ENCODE measurements around the gene CPA2.

Gene CPA2

DNA sequence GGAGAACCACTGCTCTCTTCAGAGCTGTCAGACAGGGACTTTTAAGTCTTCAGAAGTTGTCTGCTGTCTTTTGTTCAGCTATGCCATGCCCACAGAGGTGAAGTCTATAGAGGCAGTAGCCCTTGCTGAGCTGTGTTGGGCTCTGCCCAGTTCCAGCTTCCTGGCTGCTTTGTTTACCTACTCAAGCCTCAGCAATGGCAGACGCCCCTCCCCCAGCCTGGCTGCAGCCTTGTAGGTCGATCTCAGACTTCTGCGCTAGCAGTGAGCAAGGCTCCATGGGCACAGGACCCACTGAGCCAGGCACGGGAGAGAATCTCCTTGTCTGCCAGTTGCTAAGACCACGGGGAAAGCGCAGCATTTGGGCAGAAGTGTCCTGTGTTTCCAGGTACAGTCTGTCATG lies 12.1 kb upstream of the CPA2 start:
- DNase-seq (ENCODE audit: low spot score) = no peak

DNA sequence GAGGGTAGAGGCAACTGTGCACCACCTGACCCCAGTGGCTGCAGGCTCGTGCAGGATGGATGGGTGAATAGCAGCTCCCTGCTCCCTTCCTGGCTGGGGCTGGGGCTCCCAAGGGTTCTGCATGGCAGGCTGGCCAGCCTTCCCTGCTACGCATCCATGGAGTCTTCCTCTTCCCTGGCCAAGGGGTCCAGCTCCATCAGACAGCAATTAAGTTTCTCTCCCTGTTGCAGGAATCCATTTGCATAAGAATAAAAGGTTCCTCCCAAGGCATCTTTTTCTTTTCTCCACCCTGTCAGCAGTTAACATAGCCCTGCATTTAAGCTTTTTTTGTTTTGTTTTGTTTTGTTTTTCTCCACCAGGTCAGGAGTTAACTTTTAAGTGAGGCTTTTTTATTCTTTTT lies 10.0 kb upstream of the CPA2 start:
- no peak for DNase-seq (ENCODE audit: low spot score)

DNA sequence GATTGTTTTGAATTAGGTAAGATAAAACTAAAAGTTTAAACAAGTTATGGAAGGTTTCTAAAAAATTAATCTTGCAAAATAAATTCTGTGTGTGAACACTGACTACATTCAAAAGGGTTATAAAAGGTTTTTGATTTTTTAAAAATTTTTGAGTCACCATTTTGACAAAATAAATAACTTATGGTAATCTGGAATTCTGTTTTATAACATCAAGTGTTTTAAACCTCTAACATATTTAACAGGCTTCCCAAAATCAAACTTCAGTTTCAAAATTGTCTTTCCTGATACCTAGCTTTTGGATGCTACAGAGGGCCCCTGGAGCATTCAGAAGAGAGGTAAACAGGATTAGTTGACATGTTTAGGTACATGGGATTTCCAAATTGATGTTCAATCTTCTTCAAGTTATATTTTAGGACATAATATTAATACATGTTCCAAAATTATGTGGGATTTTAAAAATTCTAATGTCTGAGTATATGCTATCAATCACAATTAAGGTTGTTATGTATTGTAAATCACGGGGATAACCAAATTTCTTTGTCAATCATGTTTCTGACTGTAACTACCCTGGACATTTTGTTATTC lies 8.1 kb upstream of the CPA2 start:
- no peak for DNase-seq (ENCODE audit: low spot score)

DNA sequence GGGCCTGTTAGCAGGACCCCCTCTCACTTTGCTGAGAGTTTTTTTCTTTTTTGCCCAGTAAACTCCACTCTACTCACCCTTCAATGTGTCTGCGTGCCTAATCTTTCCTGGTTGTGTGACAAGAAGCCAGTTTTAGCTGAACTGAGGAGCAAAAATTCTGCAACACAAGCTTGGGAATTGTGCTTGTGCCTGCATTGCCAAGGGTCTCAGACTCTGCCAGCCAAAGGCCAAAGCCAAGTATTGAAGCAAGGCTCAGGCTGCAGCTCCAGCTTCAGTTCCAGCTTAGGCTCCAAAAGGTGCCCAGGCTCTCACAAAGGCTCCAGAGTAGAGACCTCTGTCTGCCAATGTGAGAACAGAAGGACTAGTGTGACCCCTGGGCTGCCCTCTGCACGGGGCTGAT lies 4.2 kb upstream of the CPA2 start:
- no peak for DNase-seq (ENCODE audit: low spot score)

DNA sequence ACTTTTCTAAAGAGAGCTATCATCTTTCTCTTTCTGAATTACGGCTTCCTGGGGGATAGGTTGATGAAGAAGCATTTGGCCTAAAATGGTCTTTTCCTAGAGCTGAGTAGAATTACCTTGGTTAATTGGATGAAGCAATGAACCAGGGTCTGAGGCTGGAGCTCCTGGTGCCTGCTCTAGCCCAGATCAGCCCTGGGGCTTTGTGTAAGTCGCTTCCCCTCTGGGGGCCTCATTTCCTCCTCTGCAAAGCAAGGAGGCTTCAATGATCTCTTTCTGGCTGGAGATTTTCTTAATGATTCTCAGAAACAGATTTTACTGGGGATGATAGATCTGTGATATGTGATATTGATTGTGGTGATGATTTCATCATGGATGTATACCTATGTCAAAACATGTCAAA lies 3.5 kb upstream of the CPA2 start:
- DNase-seq (ENCODE audit: low spot score) = no peak

DNA sequence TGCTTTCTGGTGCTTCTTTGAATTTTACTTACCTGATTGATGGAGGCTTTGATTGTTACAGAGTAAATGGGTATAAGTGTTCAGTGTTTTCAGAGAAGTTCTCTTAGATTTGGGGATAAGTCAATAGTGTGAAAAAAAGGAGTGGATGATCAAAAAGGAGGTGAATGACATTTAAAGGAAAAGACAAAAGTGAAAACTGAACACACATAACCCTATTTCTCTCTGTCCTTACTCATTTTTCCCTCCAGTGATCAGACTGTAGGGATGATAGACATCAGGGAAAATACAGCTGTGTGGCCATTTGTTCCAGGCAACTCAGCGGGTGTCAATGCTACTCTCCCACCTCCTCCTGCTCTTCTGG lies 278 bp downstream of the CPA2 start:
- no peak for DNase-seq (ENCODE audit: low spot score)

DNA sequence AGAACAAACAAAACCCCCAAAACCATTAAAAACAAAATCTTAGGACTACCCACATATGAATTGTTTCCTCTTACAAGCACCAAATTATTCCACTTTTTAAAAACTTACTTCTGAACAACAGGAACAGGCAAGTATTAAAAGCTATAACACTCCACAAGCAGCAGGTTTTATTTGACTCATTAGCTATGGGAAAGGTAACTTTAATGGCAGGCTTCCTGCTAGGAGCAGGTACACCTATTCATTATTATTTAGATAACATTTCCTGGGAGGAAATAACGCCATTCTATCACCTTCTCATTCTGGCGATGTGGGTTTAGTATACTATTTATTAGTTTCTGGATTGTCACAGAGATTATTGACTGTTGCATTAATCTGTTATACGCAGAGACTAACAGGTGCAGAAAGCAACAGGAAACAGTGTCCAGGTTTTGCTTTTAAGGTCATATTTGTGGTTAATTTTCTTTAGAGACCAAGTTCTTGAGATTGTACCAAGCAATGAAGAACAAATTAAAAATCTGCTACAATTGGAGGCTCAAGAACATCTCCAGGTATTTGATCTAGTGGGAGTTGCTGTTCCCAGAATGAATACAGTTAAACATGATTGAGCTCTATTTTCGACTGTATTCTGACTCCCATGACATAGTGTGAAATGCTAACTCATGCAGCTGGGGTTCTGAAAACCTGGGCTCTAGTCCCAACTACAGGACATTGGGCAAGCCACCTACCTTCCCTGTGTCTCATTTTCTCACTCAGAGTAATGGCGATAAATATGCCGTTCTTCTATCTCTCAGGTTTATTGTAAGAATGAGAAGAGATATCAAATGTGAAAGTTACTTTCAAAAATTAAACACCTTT lies 2.0 kb downstream of the CPA2 start:
- DNase-seq (ENCODE audit: low spot score) = no peak

DNA sequence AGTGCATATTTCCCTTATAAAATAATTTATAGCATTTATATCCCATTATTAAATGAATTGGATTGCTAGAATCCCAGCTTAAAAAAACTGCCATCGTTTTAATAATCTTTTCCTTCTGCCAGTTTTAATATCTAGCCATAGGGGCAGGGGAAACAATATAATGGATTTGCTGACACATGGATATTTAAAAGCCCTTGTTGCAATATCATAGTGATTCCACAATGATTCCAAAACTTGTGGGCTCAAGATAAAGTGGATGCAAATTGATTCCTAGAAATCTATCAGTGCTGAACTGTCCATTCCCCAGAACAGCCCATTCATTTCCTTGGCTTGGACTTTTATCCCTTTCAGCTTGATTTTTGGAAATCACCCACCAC lies 2.6 kb downstream of the CPA2 start:
- no peak for DNase-seq (ENCODE audit: low spot score)

DNA sequence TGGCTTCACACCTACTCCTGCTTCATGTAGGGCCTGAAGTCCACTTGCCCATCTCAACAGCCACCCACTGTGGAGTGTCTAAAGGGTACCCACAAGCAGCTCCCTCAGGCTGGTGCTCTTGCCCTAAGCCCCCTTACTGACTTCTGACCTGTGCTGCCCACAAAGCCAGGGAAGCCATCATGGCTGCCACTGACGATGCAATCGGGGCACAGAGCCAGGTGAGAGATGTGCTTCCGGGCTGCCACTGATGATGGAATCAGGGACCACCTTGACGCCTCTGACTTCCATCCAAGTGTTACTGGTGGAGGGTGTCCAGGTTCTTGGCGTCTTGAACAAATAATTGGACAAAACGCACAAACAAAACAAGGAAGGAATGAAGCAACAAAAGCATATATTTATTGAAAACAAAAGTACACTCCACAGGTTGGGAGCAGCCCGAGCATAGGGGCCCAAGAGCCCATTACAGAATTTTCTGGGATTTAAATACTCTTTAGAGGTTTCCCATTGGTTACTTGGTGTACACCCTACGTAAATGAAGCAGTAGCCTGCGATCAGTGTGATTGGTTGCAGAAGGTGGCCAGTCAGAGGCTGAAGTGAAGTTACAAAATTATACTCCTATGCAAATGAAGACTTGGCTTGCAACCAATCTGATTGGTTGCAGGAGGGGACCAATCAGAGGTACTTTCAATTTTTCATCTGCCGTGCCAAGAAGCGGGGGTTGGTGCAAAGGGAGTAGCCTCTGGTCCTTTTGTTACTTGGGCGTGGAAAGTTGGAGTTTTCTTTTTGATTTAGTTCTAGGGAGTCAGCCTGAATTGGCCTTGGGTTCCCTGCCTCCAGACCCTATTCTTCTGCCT lies 4.5 kb downstream of the CPA2 start:
- DNase-seq (ENCODE audit: low spot score) = no peak

DNA sequence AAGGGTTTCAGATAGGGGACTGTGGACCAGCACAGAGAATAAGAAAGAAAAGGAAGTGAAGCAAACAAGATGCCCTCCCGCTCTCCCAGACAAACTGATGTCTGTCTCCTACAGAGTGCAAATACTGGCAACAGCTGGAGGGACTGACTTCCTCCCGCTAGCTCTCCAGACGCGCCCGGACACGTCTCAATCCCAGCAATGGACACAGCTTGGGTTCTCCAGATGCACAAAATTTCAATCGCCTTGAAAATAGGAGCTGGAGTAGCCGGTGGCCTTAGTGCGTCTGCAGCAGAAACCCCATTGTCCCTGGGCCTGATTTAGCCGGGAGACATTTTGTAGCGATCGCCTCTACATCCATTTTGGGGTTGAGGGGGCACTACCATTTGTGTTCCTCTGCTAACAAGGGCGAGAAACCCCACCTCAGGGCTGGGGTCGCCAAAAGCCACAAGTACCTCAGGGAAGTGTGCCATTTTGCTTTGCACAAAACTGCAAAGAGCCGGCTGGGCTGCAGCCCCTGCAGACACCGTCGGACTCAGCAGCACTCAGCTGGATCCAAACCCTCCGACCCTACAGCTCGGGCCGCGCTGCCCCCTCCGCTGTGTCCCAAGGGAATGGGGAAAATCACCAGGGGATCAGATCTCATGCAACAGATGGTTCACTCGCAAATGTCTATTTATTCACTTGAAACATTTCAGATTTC lies 5.9 kb downstream of the CPA2 start:
- no peak for DNase-seq (ENCODE audit: low spot score)

DNA sequence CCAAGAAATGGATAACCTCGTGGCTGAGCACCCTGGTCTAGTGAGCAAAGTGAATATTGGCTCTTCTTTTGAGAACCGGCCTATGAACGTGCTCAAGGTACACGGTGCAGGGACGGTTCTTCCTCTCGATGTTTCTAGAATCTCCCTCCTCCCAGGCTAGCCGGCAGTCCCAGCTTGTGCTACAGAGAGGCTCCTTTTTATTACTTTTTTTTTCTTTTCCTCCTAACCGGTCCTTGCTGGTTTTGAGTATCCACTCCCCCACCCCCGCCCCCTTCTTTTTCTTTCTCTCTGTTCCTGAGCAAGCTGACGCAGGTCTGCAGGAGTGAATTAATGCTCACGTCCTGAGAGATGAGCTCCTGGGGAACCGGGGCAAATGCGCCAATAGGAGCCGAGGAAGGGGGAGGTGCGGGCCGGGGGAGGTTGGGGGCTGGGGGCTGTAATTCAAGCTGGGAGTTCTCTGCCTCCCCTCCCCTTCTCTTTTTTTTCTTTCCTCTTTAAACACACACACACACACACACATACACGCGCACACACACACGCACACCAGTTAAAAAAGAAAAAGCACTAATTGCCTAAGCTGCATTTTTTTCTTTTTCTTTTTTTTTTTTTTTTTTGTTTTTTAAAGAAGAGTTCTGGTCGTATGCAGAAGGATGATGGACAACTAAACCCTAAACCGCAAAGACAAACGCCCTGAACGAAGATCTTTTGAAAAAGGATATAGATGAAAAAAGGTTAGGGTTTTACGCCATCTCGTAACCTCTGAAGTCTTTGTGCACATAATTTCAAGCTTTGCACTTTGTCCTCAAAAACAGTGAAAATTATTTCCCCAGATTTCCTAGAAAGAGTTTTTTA lies 6.6 kb downstream of the CPA2 start:
- no peak for DNase-seq (ENCODE audit: low spot score)

DNA sequence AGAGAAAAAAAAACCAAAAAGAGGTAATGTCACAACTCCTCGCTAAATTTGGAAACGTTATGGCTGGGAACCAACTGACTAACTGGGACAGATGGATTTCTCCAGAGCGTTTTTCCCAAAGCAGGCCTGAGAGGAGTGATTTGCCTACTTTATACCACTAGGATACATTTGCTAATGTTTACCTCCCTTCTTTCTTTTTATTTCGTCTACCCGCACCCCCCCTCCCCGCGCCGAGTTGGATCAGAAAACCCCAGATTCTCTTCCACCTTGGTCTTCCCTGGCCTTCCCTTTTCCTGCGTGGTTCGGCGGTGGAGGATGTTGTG lies 7.2 kb downstream of the CPA2 start:
- no peak for DNase-seq (ENCODE audit: low spot score)

DNA sequence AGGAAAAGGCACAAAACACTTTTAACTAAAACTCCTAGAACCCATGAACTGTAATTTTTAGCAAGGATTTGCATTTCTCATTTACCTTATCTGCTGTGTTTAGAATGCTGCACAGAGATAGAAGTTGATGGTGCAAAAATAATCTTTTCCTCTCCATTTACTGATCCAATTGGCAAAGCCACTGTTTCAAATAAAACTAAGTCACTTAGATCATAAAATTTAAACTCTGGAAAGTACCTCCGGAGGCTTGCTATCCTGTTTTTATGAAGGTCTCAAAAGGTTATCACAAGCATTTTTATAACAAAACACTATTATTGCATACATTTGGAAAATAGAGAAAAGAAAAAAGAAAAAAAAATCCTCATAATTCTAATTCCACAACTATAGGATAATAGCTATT lies 7.6 kb downstream of the CPA2 start:
- no peak for DNase-seq (ENCODE audit: low spot score)

DNA sequence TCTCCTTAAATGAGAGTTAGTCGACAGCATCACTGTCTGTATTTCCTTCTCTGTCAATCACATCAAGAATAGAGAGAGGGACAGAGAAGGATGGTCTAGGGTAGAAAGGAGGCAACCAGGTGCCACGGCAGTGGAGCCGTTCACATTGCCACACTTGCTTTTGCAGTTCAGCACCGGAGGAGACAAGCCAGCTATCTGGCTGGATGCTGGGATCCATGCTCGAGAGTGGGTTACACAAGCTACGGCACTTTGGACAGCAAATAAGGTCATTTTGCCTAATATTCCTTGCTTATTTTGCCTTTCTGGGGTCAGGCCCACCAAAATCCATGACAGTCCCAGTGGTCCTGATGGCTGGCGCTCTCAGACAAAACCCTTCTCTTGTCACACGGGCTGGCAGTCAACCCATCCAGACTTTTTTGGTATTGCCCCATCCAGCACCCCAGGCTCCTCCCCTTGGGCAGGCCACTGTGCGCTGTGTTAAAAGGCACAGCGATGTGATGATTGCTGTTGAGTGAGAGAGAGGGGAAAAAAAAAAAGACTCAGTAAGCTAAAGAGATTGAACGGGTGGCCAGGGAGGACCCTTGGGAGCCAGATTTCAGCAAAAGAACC lies 8.4 kb downstream of the CPA2 start:
- no peak for DNase-seq (ENCODE audit: low spot score)

DNA sequence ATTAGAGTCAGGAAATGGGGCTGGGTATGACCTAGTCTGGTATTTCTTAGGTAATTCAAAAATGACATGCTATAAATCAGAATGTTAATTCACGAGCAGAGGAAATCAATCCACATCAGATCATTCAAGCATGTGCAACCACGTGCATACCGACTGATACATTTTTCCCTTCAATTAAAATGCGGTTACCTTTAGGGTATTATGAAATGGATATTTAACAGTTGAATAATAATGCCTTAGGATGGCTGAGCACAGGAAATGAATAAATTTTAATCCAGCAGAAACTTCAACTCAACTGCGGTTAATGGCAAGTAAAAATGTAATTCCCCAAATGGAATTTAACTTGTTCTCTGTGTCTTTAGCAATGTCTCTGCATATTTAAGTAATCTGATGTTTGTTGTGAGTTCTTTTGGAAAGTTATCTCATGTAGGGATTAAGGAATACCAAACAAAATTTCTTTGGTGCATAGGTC lies 9.2 kb downstream of the CPA2 start:
- DNase-seq (ENCODE audit: low spot score) = no peak

DNA sequence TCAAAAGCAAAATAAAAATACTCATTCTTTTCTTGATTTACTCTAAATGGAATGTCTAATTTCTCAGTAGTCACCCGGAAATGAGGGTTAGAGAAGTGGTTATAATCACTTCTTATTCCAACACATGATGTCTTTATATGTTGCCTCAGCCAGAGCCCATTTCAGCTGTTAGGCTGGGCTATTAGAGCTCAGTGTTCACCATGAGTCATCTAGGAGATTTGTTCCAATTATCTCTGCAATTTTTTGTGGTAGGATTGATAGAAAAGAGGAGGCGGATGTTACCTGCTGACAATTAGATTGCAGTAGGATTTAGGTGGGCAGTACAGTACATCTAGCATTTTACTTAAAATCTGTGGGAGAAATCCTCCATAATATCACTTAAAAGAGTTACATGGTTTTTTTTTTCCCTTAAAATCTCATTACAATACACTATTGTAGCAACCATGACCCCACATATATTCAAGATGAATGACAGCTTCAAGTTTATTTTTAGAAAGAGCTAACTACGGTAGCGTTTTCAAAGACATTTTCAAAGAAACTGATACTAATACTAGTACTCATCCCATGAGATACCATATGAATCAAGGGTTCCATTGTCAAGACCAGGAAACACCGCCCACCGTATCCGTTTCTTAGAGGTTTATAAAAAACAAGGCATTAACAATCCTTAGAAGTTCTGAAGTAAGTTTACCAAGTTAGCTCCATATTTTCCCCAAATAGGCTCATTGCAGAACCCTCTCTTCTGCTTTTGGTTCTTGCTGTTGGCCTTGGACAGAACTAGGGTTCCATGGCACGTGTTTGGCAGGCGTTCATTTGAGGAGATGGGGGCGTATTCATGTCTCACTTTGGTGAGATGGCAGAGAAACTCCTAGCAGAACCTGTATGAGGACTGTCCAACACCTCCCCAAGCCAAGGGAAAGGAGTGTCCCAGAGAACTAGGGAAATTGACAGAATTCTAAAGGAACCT lies 10.4 kb downstream of the CPA2 start:
- DNase-seq (ENCODE audit: low spot score) = no peak

DNA sequence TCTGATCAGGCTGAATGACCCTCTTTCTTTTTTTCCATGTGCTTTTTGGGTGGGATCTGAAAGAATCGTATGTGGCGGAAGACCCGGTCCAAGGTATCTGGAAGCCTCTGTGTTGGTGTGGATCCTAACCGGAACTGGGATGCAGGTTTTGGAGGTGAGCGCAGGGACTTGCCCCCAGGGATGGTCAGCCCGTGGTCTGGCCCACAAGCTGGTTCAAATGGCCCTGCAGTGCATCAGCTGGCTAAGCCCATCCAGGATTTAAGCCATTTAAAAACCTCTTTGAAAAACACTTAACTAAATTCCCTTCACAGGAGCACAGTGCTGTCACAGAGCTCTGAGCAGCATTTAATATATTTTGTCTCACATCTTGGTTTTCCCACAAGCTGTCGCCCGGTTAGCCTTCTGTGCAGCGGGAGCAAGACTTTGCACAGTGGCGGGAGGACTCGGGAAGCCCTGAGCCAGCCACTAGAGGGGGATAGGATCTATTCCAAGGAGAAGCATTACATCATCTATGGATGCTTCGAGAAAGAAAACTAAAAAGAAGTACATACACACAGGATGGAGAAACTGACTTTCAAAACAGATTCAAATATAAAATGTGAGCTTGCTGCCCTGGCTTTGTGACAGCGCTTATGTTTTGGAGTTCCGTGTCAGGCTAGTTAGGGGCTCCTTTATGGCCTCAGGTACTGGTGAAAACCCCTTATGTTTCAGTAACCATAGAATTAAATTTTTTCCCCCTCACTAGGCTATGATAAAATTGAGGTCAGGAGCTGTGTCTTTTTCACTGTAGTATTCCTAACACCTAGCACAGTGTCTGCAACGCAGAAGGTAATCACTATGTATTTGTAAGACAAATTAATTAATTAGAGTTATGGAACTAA lies 11.3 kb downstream of the CPA2 start:
- DNase-seq (ENCODE audit: low spot score) = no peak

DNA sequence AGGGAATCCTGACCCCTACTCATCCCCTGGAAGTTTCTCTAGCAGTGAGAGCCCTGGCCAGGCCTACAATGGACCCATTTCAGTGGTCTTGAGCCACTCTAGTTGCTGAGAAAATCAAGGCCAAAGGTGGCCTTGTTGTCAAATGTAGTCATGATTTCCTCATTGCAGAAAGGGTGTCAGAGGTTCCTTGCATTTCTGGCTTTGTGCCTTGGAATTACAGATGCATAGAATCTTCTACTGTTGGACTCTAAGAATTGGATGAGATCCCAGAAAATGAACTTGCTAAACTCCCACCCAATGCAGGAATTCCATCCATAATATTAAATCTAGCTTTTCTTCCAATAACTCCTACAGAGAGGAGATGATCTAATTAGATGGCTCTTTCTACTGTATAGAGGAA lies 12.2 kb downstream of the CPA2 start:
- DNase-seq (ENCODE audit: low spot score) = no peak

DNA sequence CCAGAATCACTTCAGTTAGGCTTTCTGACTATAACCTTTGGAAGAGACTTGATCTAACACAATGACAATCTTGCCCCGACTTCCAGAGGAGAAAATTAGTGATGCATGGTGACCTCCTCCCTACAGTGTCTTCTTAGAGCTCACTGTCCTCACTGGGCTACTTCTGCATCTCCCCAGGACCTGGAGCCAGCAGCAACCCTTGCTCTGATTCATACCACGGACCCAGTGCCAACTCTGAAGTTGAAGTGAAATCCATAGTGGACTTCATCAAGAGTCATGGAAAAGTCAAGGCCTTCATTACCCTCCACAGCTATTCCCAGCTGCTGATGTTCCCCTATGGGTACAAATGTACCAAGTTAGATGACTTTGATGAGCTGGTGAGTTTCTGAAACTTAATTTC lies 12.6 kb downstream of the CPA2 start:
- no peak for DNase-seq (ENCODE audit: low spot score)
